Activated CD4-positive, alpha-beta memory T cell treated with anti-CD3 and anti-CD28 coated beads for 36 hours (primary cell): ENCODE results near the gene ATXN7L1. TPM values are rescaled to one million over a fixed set of nuclear protein-coding genes. Genes with fewer than 3 reads are reported as not detected.

Experiments used
- CTCF ChIA-PET: fragments of 350-600 bp; sonication (Branson Sonifier 250); formaldehyde crosslinking; loops from one replicate; lab custom pipeline; 2021; ENCODE audit warnings: antibody characterized with exemption, inconsistent platforms; lab: Charles Lee
- POLR2A ChIA-PET: fragments of 350-600 bp; sonication (Branson Sonifier 250); formaldehyde crosslinking; loops from one replicate; lab custom pipeline; 2021; ENCODE audit warnings: antibody characterized with exemption; lab: Charles Lee
- DNase-seq: peaks from one replicate; pipeline ENCODE4 v3.0.0-alpha.2; 2020
- H3K27ac Mint-ChIP-seq: one replicate; pipeline ENCODE4 v1.8.0; 2021; ENCODE audit warnings: mixed read lengths
- H3K27me3 Mint-ChIP-seq: one replicate; pipeline ENCODE4 v1.8.0; 2021; ENCODE audit warnings: mixed read lengths
- H3K36me3 Mint-ChIP-seq: one replicate; pipeline ENCODE4 v1.8.0; 2021; ENCODE audit warnings: mixed read lengths
- H3K4me1 Mint-ChIP-seq: one replicate; pipeline ENCODE4 v1.8.0; 2021; ENCODE audit warnings: low read depth, mixed read lengths
- H3K4me3 Mint-ChIP-seq: one replicate; pipeline ENCODE4 v1.8.0; 2021; ENCODE audit warnings: mild to moderate bottlenecking, mixed read lengths
- H3K9me3 Mint-ChIP-seq: one replicate; pipeline ENCODE4 v1.8.0; 2021; ENCODE audit warnings: mixed read lengths
- intact Hi-C: fragments of 100-400 bp; cut with micrococcal nuclease; formaldehyde crosslinking; loops from one replicate; pipeline ENCODE4 v1.15.1; 2023
- total RNA-seq, 2 experiments: library from RNA; stranded (reverse); gene quantifications; one replicate each; pipeline ENCODE4 v1.2.3, GENCODE V29; 2021

ATXN7L1 gene
- total RNA-seq, 2 experiments from 2014 or later = 12.4 to 13.3 TPM

GRCh38 chr7:105673367-105674084, 202.9 kb downstream of the ATXN7L1 start:
- CTCF ChIA-PET = interaction anchor here (0.6 to 2.9 kb wide), 8 partner anchors 12 to 347 kb away, joined by 3 to 22 read pairs (median 4); no protein-coding TSS in a partner anchor
- no peaks in the 10 kb centered on the region for H3K36me3 Mint-ChIP-seq

DNA sequence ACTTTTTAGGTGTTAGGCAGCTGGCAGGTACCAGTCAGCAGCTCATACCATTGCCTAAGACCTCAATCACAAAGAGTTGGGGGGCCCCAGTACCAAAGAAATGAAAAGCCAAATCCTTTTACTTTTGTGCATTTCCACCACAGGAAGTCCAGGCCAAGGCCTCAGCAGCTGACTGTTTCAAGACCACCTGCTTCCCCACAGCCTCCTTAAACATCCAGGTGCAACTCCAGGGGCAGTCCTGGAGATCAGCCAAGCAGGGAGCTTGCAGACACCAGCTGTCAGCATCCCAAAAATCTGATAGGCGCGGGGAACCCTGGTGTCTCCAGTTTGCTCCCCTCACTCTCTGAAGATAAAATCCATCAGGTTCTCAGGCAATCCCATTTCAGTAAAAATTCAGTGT, 203.6 kb downstream of the ATXN7L1 start:
- Mint-ChIP-seq H3K27me3 (no peaks in the 10 kb centered on the region), H3K4me3 (no peak overlapping the region), H3K4me1 (peaks cover 56% of the 10 kb centered on the region), H3K9me3 (no peaks in the 10 kb centered on the region), H3K36me3 (no peaks in the 10 kb centered on the region), H3K27ac (peak overlapping the region; percentile 42)
- ChIA-PET CTCF (interaction anchor here (0.9 to 2.9 kb wide), 4 partner anchors 11 to 18 kb away, joined by 3 to 22 read pairs (median 4); no protein-coding TSS in a partner anchor), POLR2A (no interaction called here)
- DNase-seq = no peak
- intact Hi-C loops = no loop called here

More at GRCh38 chr7:105673367-105674084, 202.9 kb downstream of the ATXN7L1 start:
- Mint-ChIP-seq H3K4me3 (no peak overlapping the region), H3K27me3 (no peaks in the 10 kb centered on the region), H3K27ac (peak overlapping the region; percentile 95), H3K4me1 (peaks cover 63% of the 10 kb centered on the region), H3K9me3 (no peaks in the 10 kb centered on the region)
- peak; percentile 38 for DNase-seq
- POLR2A ChIA-PET = interaction anchor here (1.0 to 1.3 kb wide), 2 partner anchors 18 to 136 kb away, joined by 4 read pairs; no protein-coding TSS in a partner anchor
- intact Hi-C loops = no loop called here

DNA sequence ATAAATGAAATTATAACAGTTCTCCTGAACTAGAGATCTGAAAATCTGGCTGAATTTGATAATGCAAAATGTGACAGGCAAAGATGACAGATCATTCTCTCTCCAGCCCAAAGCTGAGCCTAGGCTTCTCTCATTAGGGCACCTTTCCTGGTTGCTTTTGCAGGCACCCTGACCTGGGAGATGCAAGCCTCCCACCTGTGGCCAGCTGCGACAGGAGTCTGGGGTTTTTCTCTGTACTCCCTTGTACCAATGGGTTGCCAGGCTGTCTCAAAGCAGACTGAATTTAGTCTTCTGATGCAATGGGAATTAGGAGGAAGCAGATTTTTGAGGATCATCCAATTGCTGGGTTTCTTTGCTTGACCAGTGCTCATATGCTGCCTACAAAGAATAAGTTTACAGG, 210.1 kb downstream of the ATXN7L1 start:
- peaks cover 2% of the 10 kb centered on the region for H3K4me1 Mint-ChIP-seq
- H3K27me3 Mint-ChIP-seq = no peaks in the 10 kb centered on the region
- no peak overlapping the region for H3K27ac Mint-ChIP-seq
- peaks cover 21% of the 10 kb centered on the region for H3K36me3 Mint-ChIP-seq
- no peak for DNase-seq
- no peaks in the 10 kb centered on the region for H3K9me3 Mint-ChIP-seq
- ChIA-PET POLR2A (no interaction called here), CTCF (interaction anchor here (2.0 kb wide), 1 partner anchor 9 kb away, joined by 11 read pairs; no protein-coding TSS in a partner anchor)
- intact Hi-C loops = no loop called here
- H3K4me3 Mint-ChIP-seq = no peak overlapping the region

GRCh38 chr7:105665684-105666083, 210.7 kb downstream of the ATXN7L1 start:
- ChIA-PET POLR2A (no interaction called here), CTCF (interaction anchor here (2.0 kb wide), 1 partner anchor 9 kb away, joined by 11 read pairs; no protein-coding TSS in a partner anchor)
- Mint-ChIP-seq H3K36me3 (peaks cover 25% of the 10 kb centered on the region), H3K4me3 (no peak overlapping the region), H3K9me3 (no peaks in the 10 kb centered on the region), H3K4me1 (peaks cover 2% of the 10 kb centered on the region), H3K27ac (no peak overlapping the region), H3K27me3 (no peaks in the 10 kb centered on the region)
- intact Hi-C loops = no loop called here
- DNase-seq = no peak

DNA sequence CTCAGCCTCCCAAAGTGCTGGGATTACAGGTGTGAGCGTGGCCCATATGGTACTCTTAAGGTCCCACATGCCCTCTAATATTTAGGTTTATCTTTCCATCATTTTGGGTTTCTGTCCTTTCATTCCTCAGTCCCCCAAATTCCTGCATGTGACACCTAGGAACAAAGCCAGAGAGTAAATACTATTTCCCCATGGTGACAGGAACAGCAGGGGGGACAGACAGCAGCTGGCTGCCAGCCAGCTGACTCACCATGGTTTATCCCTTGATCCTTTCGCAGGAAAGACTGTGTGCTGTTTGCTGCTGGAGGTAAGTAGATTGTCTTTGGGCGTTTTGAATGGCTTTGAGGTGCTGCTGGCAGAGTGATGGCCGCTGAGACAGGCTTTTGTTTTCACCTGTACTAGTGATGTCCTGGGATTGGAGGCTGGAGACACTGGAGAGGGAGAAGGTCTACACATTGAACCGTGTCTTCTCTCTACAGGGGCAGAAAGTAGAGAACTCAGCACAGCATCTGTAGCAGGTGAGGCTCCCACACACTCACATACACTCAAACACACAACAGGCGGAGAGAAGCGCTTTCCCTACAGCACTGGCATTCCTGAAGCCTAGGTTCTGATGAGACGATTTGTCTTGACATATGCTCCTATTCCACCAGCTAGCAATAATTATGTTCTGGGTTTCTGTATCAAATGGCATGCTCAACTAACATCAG, 211.4 kb downstream of the ATXN7L1 start:
- no peaks in the 10 kb centered on the region for H3K9me3 Mint-ChIP-seq
- H3K36me3 Mint-ChIP-seq = peaks cover 28% of the 10 kb centered on the region
- ChIA-PET POLR2A (interaction anchor here (0.6 kb wide), 1 partner anchor 653 kb away, joined by 3 read pairs; no protein-coding TSS in a partner anchor), CTCF (interaction anchor here (2.0 to 2.6 kb wide), 2 partner anchors 8 to 12 kb away, joined by 9 to 11 read pairs; no protein-coding TSS in a partner anchor)
- peaks cover 2% of the 10 kb centered on the region for H3K4me1 Mint-ChIP-seq
- no peak overlapping the region for H3K4me3 Mint-ChIP-seq
- intact Hi-C loops = no loop called here
- no peak overlapping the region for H3K27ac Mint-ChIP-seq
- DNase-seq = no peak
- H3K27me3 Mint-ChIP-seq = no peaks in the 10 kb centered on the region

- no peak for DNase-seq
- intact Hi-C loops = no loop called here
- no peaks in the 10 kb centered on the region for H3K27me3 Mint-ChIP-seq
- peaks cover 38% of the 10 kb centered on the region for H3K36me3 Mint-ChIP-seq
- no peak overlapping the region for H3K4me3 Mint-ChIP-seq
- no peak overlapping the region for H3K27ac Mint-ChIP-seq
- no peaks in the 10 kb centered on the region for H3K9me3 Mint-ChIP-seq
- ChIA-PET CTCF (interaction anchor here (0.6 to 2.6 kb wide), 6 partner anchors 10 to 409 kb away, joined by 3 to 9 read pairs (median 4); no protein-coding TSS in a partner anchor), POLR2A (interaction anchor here (0.5 to 0.6 kb wide), 2 partner anchors 584 to 680 kb away, joined by 3 to 5 read pairs; no protein-coding TSS in a partner anchor)
- peaks cover 2% of the 10 kb centered on the region for H3K4me1 Mint-ChIP-seq
Observed at GRCh38 chr7:105662998-105663397, 213.4 kb downstream of the ATXN7L1 start.

DNA sequence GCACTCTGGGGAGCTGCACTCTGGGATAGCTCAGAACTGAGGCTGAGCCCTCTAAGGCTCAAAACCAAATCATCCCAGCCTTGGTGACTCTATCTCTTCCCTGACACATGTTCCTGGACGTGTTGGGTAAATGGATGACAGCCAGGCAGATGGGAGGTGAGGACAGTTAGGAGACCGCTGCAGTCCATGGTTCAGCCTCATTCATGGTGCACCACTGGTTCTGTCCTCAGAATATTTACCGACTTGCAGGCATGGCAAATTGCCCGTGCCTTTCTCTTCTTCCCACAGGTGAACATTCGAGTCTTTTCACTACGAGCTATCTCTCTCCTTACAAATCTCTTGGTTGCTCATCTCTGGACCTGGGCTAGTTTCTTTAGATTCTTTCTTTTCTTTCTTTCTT, 214.8 kb downstream of the ATXN7L1 start:
- peaks cover 40% of the 10 kb centered on the region for H3K36me3 Mint-ChIP-seq
- CTCF ChIA-PET = interaction anchor here (1.0 kb wide), 1 partner anchor 12 kb away, joined by 3 read pairs; no protein-coding TSS in a partner anchor
- no peak overlapping the region for H3K4me3 Mint-ChIP-seq
- no peaks in the 10 kb centered on the region for H3K27me3 Mint-ChIP-seq
- no peak for DNase-seq
- H3K4me1 Mint-ChIP-seq = peaks cover 5% of the 10 kb centered on the region
- POLR2A ChIA-PET = no interaction called here
- H3K27ac Mint-ChIP-seq = no peak overlapping the region
- no peaks in the 10 kb centered on the region for H3K9me3 Mint-ChIP-seq
- intact Hi-C loops = no loop called here

DNA sequence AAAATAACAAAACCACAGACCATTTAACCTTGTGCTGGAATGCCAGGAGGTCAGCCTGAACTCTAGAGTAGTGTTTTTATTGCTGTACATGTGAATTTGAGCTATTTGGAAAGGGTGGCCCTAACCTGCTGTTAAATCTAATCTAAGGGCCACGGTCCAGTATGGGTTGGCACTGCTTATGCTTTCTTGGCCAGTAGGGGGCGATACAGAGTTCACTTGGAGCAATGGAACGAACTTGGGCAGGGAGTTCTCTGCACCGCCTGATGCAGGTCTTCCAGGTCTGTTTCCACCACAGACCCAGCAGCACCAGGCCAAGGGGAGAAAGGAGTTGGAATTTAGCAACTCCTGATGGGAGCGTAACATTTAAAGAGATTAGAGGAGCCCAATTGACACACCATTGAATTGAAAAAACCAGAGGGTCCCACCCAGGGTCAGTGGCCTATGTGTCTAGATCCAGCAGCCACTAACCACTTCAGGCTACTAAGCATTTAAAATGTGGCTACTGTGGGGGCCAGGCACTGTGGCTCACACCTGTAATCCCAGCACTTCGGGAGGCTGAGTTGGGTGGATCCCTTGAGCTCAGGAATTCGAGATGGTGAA, 219.4 kb downstream of the ATXN7L1 start:
- Mint-ChIP-seq H3K27ac (no peak overlapping the region), H3K9me3 (no peaks in the 10 kb centered on the region), H3K36me3 (peaks cover 21% of the 10 kb centered on the region), H3K27me3 (no peaks in the 10 kb centered on the region), H3K4me3 (no peak overlapping the region), H3K4me1 (peaks cover 3% of the 10 kb centered on the region)
- ChIA-PET CTCF (interaction anchor here (0.6 to 4.4 kb wide), 68 partner anchors 9 to 1709 kb away, joined by 3 to 36 read pairs (median 4); no protein-coding TSS in a partner anchor), POLR2A (interaction anchor here (0.6 kb wide), 1 partner anchor 19 kb away, joined by 3 read pairs; no protein-coding TSS in a partner anchor)
- peak; percentile 78 for DNase-seq
- intact Hi-C loops = loop anchor here (1.0 to 2.0 kb wide), 2 partner anchors 352 to 386 kb away; no protein-coding TSS in a partner anchor

DNA sequence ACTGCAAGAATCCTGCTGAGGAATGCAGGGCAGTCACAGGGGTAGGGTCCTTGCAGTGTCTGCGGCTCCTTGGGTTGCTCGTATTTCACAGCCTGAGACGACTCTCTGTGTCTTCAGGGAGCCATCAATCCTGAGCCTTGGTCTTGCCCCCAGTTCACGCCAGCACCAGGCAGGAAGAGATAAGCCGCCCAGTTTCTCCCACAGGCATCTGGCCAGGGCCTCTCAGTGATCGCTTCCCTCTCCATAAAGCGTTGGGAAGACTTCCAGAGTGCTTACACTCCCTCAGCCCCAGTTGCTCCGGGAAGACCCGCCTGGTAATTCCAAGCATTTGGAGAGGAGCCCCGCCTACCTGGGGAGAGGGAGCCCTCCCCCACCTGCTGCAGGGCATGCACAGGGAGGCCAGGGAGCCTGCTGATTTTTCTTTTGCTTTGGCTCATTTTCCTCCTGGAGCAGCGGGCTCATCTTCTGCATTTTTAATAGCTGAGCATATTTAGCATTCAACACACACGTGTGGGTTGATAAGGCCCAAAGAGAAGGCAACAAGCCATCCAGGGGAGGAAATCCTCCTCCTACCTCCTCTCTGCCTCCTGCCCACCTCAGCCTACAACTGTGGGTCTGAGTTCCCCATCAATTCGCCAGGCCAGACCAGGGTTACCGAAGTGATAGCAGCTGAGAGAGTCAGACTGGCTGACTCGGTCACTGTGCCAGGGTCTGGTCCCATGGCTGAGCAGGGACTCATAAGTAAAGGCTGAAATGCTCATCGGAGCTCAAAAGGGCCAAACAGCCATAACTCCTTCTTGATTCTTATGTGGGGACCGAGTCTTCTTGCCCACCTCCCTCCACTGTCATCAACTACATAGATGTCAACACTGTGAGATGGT, 220.7 kb downstream of the ATXN7L1 start:
- ChIA-PET CTCF (interaction anchor here (0.8 to 4.4 kb wide), 24 partner anchors 13 to 477 kb away, joined by 3 to 43 read pairs (median 6); no protein-coding TSS in a partner anchor), POLR2A (no interaction called here)
- Mint-ChIP-seq H3K9me3 (no peaks in the 10 kb centered on the region), H3K36me3 (peaks cover 16% of the 10 kb centered on the region), H3K27me3 (no peaks in the 10 kb centered on the region), H3K4me1 (peaks cover 3% of the 10 kb centered on the region), H3K27ac (no peak overlapping the region), H3K4me3 (no peak overlapping the region)
- intact Hi-C loops = loop anchor here (2.0 kb wide), 1 partner anchor 387 kb away; no protein-coding TSS in a partner anchor
- no peak for DNase-seq

DNA sequence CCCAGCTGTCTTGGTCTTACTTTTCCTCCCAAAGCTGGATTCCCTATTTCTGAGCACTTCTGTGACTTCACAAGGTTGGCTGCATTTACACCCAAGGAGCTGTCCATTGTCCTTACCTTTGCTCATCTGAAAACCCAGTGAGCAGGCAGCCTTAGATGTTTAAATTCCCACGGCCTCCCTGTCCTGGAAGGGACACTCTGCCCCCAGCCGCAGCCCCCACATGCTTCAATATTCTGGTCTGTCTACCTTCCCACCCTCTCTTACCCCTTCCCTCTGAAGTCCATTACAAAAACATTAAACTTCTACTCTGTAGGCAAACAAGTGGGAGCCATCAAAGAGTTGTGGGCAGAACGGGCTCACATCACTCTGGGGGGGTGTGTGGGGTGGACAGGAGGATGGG, 221.3 kb downstream of the ATXN7L1 start:
- peaks cover 14% of the 10 kb centered on the region for H3K36me3 Mint-ChIP-seq

More for the DNA sequence above, 221.3 kb downstream of the ATXN7L1 start:
- H3K4me1 Mint-ChIP-seq = peaks cover 9% of the 10 kb centered on the region
- no peak overlapping the region for H3K4me3 Mint-ChIP-seq
- no peak overlapping the region for H3K27ac Mint-ChIP-seq
- no peak for DNase-seq
- no peaks in the 10 kb centered on the region for H3K27me3 Mint-ChIP-seq
- no peaks in the 10 kb centered on the region for H3K9me3 Mint-ChIP-seq
- intact Hi-C loops = no loop called here
- ChIA-PET CTCF (interaction anchor here (0.7 to 4.4 kb wide), 7 partner anchors 9 to 387 kb away, joined by 3 to 43 read pairs (median 4); no protein-coding TSS in a partner anchor), POLR2A (no interaction called here)
